HG02571 (cell line): ENCODE results near the gene ADARB2.

ENCODE experiments used
- ATAC-seq: cut with Tn5 transposase; IDR thresholded peaks from one replicate; pipeline ENCODE4 v1.9.1; 2021; ENCODE audit warnings: mild to moderate bottlenecking, moderate library complexity; ENCODE audit not compliant: unreplicated experiment

The ADARB2 gene

DNA sequence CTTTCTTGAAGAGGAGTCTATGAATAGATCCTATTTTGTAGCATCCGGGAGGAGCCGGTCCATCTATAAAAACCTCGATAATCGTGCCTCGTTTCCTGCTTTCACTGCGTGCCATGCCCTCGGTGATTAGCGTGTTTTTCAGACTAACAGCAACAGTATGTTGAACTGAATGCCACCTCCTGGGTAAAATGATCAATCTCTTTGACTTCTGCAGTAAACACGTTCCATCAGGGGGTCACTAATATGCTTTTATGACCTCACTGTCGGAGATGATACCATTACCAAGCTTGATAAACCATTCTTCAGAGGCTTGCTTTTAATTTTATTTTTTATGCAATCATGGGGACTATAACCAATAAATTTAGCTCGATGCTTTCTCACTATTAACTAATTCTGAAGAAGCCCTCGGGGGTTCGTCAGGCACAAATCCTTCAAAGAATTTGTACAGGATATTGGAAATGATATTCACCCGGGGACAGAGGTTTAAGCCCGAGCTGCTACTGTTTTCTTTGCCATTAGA, 228.3 kb downstream of the ADARB2 start:
- ATAC-seq, result no peak

DNA sequence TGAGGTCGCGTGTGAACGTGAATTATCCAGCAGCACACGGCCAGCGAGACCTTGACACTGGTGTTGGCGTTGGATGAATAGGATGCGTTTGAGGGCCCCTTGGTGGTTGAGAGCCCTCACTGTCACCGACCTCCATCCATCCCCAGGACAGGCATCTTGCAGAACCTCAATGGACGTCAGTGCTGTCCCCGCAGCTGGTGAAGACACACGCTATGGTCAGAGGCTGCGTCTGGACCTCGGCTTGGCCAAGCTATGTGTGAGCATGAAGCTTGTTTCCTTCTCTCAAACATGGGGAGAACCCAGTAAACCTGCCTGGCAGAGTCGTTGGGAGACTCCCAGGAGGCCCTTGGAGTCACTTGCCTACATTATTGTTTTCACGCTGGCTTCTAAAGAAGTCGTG, 229.2 kb downstream of the ADARB2 start:
- ATAC-seq, result no peak

DNA sequence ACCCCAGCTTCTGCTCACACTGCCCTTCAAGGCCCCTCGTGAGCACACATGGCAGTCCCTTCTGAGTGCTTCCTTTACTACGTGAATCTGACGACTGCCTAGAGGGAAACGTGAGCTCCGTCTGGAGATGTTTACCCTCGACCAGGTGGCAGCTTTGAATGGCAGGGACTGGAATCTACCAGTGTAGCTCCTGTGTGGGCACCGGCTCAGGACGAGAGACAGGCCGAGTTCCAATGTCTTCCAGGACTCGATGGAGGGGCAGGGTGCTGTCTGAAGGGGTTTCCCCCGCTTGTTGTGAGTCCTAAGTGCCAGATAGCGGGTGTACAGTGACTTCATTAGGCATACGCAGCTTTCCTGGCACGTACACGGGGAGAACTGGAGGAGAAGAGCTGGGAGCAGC, 229.9 kb downstream of the ADARB2 start:
- ATAC-seq, result no peak

DNA sequence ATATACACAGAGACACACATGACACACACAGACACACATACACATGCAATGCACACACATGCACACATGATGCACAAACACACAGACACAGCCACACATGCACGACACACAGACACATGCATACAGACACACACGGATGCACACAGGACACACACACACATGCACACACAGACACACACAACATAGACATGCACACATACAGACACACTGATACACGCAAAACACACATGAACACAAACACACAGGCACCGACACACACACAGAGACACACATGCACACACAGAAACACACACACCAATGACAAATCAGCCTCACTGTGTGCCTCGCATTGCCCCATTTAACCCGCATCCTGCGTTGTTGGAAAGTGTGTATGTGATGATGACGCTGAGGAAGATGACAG, 232.4 kb downstream of the ADARB2 start:
- ATAC-seq, result no peak

DNA sequence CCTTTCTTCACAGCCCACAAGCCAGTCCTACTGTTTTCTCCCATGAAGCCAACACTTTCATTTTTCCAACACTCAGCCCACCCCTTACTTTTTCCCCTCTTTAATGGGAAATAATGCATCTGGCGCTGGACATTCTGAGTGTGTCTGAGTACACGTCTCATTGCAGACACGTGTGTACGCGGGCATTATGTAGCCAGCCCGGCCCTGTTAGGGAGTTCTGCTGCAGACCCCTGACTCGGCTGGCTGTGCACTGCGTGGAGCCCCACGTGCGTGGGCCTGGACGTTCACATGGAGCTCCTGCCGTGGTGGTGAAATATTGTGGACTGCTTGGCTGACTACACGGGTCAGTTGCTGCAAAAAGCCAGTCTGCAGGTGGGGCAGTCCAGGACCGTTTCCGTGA, 233.0 kb downstream of the ADARB2 start:
- no peak for ATAC-seq

DNA sequence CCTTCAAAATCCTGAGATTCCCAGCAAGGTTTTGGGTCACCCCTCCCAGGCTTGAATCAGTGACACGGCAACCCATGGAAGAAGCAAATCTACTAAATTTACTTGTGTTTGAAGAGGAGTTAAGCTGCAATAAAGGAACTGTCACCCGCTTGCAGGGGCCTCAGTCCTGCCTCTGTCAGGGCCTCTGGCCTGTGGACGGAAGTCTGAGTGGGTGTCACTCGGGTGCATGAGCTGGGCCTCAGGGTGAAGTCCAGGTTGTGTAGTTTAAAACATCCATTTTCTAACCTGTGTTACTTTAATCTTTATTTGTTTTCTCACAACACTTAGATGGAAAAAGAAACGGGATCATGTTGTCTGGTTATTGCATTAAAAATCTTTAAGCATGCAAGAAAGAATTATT, 234.9 kb downstream of the ADARB2 start:
- no peak for ATAC-seq

DNA sequence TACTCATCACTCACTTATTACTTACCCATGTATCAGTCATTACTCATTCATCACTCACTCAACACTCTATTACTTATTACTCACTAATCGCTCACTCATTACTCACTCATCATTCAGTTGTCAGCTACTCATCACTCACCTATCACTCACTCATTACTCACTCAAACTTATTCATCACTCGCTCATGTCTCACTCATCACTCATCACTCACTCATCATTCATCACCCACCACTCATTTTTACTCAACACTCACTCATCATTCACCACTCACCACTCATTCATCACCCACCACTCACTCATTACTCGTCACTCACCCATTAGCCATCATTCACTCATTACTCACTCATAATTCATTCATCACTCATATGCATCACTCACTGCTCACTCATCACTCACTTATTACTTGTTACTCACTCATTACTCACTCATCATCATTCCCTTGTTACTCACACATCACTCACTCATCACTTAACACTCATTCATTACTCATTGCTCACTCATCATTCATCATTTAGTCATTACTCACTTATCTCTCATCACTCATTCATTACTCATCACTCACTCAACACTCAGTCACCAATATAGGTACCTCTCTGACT, 237.9 kb downstream of the ADARB2 start:
- no peak for ATAC-seq

DNA sequence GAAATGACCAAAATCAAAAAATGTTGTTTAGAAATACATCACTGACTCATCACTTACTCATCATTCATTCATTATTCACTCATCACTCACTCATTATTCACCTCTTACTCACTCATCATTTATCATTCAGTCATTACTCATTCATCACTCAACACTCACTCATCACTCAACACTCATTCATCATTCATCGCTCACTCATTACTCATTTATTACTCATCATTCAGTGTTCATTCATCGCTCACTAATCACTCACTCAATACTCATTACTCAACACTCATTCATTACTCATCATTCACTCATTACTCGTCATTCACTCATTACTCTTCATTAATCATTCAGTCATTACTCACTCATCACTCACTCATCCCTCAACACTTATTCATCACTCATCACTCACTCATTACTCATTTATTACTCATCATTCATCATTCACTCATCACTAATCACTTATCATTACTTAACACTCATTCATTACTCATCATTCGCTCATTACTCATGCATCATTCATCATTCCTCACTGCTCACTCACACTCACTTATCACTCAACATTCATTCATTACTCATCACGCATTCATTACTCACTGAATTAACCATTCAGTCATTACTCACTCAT, 238.5 kb downstream of the ADARB2 start:
- ATAC-seq, result no peak

DNA sequence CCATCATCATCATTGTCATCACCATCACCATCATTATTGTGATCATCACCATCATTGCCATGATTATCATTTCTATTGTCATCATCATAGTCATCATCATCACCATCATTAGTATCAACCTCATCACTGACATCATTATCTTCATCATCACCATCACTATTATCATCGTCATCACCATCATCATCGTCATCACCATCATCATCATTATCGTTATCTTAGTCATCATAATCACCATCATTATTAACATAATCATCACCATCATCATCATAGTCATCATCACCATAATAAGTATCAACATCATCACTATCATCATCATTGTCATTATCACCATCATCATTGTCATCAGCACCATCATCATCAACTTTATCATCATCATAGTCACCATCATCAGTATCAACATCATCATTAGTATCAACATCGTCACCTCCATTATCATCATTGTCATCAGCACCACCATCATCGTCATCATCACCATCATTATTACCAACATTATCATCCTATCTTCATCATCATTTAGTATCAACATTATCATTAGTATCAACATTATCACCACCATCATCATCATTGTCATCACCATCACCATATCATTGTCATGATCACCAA, 241.3 kb downstream of the ADARB2 start:
- ATAC-seq, result no peak

DNA sequence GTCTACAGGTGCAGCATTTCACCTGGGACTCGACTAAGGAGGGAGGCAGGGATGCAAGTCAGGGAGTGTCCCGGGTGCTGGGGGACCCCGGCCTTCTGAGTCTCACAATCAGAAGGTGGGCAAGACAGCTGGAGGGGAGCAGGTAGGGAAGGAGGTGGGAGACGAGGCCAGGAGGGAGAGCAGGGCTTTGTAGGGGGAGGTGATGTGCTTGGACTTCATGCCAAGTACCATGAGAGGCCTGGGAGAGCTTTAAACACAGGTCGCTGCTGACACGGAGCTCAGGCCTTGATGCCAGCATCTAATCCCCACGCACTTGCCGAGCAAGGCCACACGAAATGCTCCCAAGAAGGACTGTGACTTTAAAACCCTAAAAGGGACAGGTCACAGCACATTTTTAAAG, 244.7 kb downstream of the ADARB2 start:
- no peak for ATAC-seq

DNA sequence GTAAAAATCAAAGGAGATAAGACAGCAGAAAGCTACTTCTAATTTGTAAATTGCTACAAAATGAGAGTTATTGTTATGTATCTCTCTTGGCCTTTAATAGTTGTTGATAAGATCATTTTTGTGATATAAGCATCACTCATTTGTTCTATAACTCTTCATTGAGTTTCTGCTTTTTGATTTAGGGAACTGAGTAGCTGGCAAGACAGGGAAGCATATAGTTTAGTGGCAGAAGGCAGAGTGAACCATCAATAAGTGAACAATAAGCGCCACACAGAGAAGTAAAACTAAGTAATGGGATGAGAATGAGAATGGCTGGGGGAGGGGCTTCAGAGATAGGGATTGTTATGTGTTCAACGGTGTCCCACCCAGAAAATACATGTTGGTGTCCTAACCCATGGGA, 245.4 kb downstream of the ADARB2 start:
- no peak for ATAC-seq

DNA sequence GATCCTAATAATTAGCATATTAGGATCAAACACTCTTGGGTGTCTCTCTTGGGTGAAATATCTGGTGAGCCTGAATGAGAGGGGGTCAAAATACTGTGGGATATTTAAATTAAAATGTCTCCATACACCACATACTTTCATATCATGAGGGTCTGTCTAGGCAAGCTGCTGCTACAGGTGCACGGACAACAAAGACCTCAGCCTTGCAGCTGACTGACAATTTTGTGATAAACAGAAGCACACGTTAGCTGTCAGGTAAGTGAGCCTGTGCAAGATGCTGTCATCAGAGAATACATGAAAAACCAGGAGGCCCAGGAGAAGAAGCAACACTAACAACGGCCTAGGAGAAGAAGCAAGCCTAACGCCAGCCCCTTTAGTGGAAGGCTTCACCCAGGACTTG, 247.5 kb downstream of the ADARB2 start:
- ATAC-seq, result no peak

DNA sequence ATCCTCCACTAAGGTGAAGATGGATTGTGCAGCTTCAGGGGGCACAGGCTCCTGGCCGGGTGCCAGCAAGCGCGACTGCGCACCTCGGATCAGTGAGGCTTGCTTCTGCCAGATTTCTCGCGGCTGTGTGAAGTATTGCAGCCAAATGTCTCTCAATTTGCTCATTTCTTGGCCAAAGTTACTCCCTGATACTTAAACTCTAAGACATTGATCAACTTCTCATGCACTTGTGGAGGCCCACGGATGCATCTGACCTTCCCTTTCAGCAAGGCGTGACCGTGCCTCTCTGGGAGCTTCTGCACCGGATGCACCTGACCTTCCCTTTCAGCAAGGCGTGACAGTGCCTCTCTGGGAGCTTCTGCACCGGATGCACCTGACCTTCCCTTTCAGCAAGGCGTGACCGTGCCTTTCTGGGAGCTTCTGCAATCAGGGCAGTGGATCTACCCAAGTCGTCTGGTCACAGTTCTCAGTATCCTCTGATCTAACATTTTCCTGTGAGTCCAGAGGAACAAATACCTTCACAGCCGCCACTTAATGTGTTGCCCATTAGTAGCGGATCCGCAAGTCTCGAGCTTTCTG, 248.3 kb downstream of the ADARB2 start:
- peak; percentile 98 for ATAC-seq

DNA sequence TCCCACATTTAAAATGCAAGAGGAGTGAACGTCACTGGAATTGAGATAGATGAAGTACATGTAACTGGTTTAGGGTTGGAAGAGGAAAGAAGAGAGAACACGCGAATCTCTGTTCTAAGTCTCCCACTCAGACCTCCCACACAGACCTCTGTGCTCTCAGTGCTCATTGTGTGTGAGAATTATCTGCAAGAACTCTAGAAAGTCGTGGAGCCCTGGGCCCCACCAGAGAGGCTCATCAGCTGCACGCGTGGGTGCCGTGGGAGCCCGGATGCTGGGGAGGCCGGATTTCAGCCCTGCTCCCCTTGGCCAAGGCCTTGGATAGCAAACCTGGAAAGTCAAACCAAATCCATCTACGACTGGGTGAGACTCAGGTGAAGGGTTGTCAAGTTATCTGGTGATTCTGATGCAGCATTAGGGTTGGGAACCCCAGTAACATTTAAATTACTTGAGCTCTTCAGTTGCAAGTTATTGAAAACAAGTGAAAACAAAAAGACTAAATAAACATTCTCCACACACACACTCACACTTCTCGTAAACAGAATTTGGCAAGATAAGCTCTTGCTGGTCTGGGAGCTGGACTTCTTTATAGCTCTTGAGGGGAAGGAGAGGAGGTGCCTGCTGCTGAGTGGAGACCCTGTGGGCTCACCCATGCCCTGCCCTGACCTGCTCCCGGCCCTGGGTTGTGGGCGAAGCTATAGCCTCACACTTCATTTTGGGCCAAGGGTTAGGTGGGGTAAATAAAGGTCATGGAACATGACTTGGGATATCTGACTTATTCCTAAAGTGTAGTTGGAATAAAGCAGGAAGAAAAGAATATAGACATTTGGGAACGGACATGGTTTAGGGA, 250.3 kb downstream of the ADARB2 start:
- no peak for ATAC-seq

DNA sequence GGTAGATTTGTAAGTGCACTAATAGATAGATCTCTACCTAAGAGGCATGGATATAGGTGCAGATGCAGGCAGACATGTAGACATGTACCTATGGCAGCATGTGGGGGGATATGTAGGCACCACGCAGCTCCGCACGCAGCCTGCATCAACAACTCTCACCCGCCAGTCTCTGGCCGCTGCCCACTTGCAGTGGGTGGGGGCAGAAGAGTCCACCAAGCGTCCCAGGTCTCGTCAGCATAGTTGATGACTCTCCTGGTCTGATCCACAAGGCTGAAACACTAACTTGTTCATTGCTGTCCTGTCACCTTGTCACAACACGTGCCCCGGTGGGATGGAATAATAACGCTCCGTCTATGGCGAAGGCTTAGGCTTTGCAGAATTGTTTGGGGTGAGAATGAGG, 252.0 kb downstream of the ADARB2 start:
- ATAC-seq, result no peak

DNA sequence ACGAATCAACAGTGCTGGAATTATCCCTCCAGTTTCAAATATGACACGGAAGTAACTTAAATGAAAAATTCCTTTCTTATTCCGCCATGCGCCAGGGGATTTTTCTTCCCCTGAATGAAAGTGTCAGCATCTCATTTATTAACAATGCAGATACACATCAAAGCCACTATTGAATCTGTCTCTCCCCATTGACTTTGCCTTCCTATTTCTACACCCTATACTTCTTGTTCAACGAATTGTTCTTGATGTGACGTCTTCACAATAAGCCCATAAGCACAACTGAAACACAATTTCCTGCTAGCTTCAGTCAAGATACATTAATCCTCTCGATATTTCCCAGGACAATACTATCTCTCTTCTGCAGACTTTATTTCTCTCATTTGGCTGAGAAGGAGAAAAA, 253.5 kb downstream of the ADARB2 start:
- ATAC-seq, result no peak

DNA sequence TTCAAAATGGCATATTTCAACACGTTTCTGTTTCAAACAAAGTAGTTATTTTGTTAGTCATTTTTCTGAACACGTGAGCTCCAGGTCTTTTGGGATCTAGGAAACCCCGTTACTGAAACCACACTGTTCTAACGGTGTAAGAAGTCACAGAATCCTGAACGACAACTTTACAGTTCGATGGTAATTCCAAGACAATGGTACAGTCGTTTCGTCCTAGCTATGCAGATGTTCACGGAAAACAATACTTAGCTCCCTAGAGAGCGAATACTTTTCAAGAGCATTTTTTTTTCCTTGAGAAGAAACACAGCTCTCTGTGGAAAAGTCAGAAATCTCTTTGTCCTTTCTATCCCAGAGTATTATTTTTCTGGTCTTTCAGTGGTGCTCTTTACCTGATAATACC, 254.1 kb downstream of the ADARB2 start:
- no peak for ATAC-seq

DNA sequence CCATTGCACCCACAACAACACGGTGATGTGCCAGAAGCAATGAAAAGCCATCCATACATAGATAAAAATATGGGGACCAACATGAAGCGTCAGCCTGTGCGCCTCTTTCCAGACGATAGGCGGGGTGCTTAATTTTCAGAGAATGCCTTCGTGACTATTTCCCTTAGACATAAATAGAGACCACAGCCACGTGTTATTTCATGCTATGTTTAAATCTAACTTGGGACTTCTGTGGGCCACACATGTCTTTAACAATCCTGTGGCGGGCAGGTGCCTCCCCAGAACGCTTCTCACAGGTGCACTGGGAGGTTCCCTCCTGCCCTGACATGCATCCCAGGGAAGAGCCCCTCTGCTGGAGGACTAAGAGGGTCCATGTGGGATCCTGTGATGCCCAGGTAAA, 259.7 kb downstream of the ADARB2 start:
- ATAC-seq, result no peak

DNA sequence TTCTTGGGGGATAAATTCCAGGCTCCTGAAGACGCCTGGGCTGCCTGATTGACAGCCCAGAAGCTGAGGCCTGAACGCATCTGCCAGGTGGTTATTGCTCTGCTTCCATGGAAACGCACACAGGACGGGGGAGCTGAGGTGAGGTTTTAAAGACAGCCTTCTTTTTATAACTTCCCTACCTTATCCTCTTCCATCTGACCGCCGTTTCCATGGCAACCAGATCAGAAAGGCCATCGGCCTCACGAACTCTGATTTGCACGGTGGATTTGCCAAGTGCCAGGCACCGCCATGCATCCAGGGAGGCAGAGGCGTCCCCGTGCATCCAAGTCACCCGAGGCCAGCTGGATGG, 260.9 kb downstream of the ADARB2 start:
- ATAC-seq, result no peak

DNA sequence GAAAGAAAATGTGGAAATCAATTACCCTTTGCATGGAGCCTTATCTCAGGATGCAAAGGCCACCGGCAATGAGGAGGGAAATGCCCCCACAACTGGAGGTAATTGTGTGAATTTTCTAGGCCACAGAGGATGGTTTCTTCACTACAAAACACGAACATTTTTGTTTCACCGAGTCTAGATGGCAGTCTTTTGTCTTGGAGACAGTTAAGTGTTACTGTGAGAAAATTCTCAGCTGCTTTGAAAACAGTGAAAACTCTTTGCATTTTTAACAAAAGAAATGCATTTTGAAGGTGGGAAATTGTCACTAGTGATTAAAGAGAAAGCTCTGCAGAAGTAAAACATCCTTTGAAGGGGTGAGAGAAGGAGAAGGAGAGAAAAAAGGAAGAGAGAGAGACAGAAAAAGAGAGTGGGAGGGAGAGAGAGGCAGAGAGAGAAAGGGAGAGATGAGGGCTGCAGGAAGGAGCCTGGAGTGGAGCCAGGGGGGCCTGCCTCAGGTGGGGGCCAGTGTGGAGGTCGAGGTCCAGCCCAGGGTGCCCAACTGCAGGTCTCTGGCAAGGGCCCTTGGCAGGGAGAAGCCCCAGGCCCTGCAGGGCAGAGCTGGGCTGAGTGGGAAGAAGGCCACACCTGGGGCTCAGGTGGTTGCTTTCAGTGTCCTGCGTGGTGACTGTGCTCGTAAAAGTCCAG, 261.4 kb downstream of the ADARB2 start:
- ATAC-seq, result no peak

DNA sequence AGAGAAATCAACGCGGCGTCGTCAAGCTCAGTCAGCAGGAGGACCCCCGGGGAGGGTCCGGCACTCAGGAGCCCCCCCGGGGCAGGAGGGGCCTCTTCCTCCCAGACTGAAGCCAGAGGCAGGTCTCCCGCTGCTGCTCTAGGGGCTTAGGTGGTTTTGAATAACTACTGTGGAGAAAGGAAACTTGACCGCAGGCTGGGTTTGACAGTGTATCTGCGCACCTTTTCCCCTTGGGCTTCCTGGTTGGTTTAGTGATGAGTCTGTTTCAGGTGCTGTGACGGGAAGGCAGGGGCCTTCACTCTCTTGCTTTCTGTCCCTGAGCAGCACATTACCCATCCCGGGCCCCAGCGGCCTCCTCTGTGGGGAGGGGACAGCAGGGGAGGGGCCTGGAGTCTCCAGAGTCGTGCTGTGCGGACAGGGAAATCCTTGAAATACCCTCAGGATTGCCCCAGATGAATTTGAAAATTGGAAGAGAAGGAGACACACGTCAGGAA, 262.2 kb downstream of the ADARB2 start:
- ATAC-seq, result no peak
